ENCODE measurements around the gene RGS16.

- TF ChIP-seq, protein P1, sequence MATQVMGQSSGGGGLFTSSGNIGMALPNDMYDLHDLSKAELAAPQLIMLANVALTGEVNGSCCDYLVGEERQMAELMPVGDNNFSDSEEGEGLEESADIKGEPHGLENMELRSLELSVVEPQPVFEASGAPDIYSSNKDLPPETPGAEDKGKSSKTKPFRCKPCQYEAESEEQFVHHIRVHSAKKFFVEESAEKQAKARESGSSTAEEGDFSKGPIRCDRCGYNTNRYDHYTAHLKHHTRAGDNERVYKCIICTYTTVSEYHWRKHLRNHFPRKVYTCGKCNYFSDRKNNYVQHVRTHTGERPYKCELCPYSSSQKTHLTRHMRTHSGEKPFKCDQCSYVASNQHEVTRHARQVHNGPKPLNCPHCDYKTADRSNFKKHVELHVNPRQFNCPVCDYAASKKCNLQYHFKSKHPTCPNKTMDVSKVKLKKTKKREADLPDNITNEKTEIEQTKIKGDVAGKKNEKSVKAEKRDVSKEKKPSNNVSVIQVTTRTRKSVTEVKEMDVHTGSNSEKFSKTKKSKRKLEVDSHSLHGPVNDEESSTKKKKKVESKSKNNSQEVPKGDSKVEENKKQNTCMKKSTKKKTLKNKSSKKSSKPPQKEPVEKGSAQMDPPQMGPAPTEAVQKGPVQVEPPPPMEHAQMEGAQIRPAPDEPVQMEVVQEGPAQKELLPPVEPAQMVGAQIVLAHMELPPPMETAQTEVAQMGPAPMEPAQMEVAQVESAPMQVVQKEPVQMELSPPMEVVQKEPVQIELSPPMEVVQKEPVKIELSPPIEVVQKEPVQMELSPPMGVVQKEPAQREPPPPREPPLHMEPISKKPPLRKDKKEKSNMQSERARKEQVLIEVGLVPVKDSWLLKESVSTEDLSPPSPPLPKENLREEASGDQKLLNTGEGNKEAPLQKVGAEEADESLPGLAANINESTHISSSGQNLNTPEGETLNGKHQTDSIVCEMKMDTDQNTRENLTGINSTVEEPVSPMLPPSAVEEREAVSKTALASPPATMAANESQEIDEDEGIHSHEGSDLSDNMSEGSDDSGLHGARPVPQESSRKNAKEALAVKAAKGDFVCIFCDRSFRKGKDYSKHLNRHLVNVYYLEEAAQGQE (IDR thresholded peaks at IDR 0.05): no peak
- no peak for TF ChIP-seq CTCF (IDR thresholded peaks at IDR 0.05; ENCODE audit: low read depth, low read length, missing input control)
- TF ChIP-seq RAD21 (IDR thresholded peaks at IDR 0.05): no peak
- no peak for TF ChIP-seq SP1 (IDR thresholded peaks at IDR 0.05)
- TF ChIP-seq TAF1 (conservative IDR thresholded peaks at IDR 0.05): no peak
- TF ChIP-seq, protein P2, sequence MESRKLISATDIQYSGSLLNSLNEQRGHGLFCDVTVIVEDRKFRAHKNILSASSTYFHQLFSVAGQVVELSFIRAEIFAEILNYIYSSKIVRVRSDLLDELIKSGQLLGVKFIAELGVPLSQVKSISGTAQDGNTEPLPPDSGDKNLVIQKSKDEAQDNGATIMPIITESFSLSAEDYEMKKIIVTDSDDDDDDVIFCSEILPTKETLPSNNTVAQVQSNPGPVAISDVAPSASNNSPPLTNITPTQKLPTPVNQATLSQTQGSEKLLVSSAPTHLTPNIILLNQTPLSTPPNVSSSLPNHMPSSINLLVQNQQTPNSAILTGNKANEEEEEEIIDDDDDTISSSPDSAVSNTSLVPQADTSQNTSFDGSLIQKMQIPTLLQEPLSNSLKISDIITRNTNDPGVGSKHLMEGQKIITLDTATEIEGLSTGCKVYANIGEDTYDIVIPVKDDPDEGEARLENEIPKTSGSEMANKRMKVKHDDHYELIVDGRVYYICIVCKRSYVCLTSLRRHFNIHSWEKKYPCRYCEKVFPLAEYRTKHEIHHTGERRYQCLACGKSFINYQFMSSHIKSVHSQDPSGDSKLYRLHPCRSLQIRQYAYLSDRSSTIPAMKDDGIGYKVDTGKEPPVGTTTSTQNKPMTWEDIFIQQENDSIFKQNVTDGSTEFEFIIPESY (IDR thresholded peaks at IDR 0.05): no peak
- TF ChIP-seq JUND (IDR thresholded peaks at IDR 0.05): no peak
These were observed 48.7 kb downstream of the RGS16 start for GRCh38 chr1:182555493-182555892.
